Retinal pigment epithelial cell (primary cell): ENCODE measurements around the gene TSNAX.
"Not testable (repeated sequence)": the region's sequence is repeated elsewhere in the genome, so short reads cannot be mapped to it uniquely, and the experiment has no call there.

Experiments used
- DNase-seq: peaks from one replicate; pipeline ENCODE4 v3.0.0-alpha.2; 2010; ENCODE audit warnings: low read depth
- H3K4me3 ChIP-seq: 2 replicates; pipeline ENCODE4 v1.5.1; 2011; ENCODE audit warnings: mild to moderate bottlenecking, low read length, control low read depth, moderate library complexity
- TF ChIP-seq, protein P1 (sequence below): conservative IDR thresholded peaks from 2 replicates; pipeline ENCODE4 v1.5.1; 2011; ENCODE audit warnings: low read depth, low read length, control low read depth, inconsistent platforms

TSNAX gene

DNA sequence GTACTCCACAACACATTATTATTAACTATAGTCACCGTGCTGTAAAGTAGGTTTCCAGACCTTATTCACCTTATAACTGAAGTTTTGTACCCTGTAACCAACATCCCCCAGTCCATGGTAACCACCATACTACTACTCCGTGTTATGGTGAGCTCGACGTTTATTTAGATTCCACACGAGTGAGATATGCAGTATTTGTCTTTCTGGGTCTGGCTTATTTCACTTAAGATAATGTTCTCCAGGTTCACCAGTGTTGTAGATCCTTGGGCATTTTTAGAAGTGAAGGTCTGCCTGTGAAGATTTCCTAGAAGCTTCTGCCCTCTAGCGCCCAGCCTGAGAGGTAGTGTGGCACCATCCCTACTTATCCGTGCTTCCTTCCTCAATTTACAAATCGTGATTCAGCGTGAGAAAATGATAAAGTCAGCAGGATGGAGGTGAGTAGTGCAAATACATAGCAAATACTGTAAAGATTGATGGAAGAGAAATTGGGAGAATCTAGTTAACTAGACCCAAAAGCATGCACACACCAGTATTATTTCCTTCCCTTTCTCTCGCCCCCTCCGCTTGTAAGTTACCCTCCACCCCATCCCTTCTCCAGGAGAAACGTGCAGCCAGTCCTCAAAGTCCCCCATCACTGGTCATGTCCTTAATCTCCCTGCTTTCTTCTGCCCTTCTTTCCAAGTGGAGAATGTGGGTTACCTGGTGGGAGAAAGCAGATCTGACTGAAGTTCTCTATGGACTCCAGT, 62.2 kb downstream of the TSNAX start:
- TF ChIP-seq, protein P1, sequence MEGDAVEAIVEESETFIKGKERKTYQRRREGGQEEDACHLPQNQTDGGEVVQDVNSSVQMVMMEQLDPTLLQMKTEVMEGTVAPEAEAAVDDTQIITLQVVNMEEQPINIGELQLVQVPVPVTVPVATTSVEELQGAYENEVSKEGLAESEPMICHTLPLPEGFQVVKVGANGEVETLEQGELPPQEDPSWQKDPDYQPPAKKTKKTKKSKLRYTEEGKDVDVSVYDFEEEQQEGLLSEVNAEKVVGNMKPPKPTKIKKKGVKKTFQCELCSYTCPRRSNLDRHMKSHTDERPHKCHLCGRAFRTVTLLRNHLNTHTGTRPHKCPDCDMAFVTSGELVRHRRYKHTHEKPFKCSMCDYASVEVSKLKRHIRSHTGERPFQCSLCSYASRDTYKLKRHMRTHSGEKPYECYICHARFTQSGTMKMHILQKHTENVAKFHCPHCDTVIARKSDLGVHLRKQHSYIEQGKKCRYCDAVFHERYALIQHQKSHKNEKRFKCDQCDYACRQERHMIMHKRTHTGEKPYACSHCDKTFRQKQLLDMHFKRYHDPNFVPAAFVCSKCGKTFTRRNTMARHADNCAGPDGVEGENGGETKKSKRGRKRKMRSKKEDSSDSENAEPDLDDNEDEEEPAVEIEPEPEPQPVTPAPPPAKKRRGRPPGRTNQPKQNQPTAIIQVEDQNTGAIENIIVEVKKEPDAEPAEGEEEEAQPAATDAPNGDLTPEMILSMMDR, result peak; percentile 88
- no peak overlapping the region for H3K4me3 ChIP-seq
- peak; percentile 16 for DNase-seq

DNA sequence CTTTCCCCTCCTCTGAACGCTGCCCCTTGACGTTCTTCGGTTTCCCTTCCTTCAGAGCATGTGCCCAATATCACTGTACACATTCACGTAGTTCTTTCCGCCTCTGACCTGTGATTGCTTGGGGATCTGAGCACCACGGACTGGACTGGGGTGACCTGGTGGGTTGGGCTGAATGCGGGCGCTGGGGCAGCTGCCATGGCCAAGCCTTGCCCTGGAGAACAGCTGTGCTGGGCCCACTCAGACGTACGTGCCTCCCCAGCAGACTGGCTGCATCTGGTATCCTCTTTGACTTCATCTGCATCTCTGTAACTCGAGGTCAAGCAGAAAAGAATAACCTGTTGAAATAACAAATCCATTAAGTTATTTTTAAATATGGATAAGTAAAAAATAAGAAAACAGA, 63.0 kb downstream of the TSNAX start:
- TF ChIP-seq, protein P1, result no peak
- no peak overlapping the region for H3K4me3 ChIP-seq
- no peak for DNase-seq

DNA sequence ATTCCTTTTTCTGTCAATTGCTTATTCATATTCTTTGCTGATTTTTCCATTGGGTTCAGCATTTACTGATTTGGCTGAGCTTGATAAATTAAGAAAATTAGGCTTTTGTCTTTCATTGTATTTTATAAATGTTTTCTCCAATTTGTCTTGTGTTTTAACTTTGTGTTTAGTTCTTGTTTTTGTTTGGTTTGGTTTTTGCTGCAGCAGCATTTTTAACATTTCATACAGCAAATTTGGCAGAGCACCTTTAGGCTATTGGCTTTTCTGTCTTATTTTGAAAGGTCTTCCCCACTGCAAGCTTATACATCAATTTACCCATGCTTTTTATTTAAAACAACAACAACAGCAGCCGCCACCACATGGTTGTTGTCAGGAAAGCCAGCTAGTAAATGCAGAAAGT, 64.3 kb downstream of the TSNAX start:
- no peak overlapping the region for H3K4me3 ChIP-seq
- TF ChIP-seq, protein P1, result no peak

DNA sequence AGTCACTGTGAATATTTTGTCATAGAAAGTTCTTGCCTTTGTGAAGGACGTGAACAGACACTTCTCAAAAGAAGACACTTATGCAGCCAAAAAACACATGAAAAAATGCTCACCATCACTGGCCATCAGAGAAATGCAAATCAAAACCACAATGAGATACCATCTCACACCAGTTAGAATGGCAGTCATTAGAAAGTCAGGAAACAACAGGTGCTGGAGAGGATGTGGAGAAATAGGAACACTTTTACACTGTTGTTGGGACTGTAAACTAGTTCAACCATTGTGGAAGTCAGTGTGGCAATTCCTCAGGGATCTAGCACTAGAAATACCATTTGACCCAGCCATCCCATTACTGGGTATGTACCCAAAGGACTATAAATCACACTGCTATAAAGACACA, 64.8 kb downstream of the TSNAX start:
- DNase-seq, H3K4me3 ChIP-seq: not testable (repeated sequence)

More for the DNA sequence above, 64.3 kb downstream of the TSNAX start:
- DNase-seq, result no peak

DNA sequence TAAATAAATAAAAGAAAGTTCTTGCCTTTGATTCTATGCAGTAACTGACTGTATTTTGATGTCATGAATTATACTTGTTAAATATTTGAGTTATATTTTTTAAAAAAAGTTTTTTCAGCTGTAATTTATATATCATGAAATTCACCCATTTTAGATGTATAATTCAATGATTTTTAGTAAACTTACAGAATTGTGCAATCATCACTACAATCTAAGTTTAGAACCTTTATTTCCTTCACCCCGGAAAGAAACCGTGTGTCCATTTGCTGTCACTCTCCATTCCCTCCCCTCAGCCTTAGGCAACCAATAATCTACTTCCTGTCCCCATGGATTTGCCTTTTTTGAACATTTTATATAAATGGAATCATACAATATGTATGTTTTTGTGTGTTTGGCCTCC, 65.7 kb downstream of the TSNAX start:
- DNase-seq, result no peak
- no peak overlapping the region for H3K4me3 ChIP-seq

DNA sequence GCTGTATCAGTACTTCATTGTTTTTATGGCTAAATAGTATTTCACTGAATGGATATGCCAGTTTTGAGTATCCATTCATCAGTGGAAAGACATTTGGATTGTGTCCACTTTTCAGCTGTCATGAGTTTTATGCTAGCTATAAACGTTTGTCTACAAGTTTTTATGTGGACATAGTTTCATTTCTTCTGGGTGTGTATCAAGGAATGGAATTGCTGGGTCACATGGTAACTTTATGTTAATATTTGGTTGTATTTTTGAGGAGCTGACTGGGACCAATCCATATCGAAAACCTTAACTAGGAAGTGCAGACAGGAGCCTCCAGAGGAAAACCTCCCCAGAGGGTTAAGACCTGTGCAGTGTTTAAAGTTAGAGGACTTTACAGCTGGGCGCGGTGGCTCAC, 66.3 kb downstream of the TSNAX start:
- H3K4me3 ChIP-seq, result no peak overlapping the region
- DNase-seq, result no peak

More for the DNA sequence above, 65.7 kb downstream of the TSNAX start:
- TF ChIP-seq, protein P1, result no peak

DNA sequence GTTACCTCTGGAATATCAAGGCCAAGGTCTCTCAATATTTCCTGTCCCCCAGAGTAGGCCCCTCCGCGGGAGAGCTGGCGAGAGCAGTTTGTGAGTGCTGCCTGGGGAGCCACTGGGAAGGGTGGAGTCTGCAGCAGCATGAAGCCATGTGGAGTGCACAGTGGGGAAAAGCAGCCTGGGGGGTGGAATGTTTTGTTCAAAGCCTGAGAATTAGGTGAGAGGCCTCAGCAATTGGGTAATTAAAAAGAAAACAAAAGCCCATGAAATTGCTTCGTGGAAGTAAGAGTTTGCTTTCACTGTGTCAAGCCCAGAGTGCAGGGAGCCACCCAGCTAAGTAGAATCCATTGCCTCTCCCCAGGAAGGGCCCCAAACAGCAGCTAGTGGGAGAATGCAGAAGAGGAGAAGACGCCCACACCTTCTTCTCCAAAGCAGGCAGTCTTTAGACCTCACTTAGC, 67.9 kb downstream of the TSNAX start:
- H3K4me3 ChIP-seq, result no peak overlapping the region
- no peak for DNase-seq
- TF ChIP-seq, protein P1, result no peak

More for the DNA sequence above, 66.3 kb downstream of the TSNAX start:
- TF ChIP-seq, protein P1, result no peak
